Measurements from ENCODE around the gene PNKD. TPM values are rescaled to one million over a fixed set of nuclear protein-coding genes. Genes with fewer than 3 reads are reported as not detected.

Gene PNKD
- total and polyA plus RNA-seq, 10 of the 15 experiments (the other 5 are each of a cell fraction or from before 2014, with no cell fraction given) = 27.2 to 106 (median 61.3) TPM

DNA sequence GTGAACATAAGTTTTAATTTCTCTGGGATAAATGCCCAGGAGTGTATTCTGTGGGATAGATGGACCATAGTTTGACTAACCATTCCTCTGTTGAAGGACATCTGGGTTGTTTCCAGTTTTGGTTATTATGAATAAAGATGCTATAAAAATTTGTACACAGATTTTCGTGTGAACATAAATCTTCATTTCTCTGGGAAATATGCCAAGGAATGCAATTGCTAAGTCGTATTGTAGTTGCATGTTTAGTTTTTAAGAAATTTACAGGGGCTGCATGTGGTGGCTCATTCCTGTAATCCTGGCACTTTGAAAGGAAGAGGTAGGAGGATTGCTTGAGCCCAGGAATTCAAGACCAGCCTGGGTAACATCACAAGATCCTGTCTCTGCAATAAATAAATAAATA lies 104.9 kb downstream of the PNKD start:
- FAIRE-seq (no peak), DNase-seq (ENCODE audit: low read depth, low spot score) (no peak), ATAC-seq (no peak)
- Histone ChIP-seq H3K4me3 (no peak overlapping the region), H3K27me3 (replicated peaks in 1 of 2; ENCODE audit: control insufficient read depth in 2 of 2, insufficient read depth in 2 of 2, low read length in 1 of 2) (no peaks in the 10 kb centered on the region), H3K9ac (ENCODE audit: control insufficient read depth, insufficient read depth, low read length) (no peak overlapping the region), H3K4me1 (ENCODE audit: control insufficient read depth, insufficient read depth, low read length) (no peaks in the 10 kb centered on the region), H3K27ac (ENCODE audit: control insufficient read depth, insufficient read depth) (no peak overlapping the region), H4K20me1 (ENCODE audit: control insufficient read depth, insufficient read depth) (no peaks in the 10 kb centered on the region), H3K4me2 (ENCODE audit: control insufficient read depth, insufficient read depth) (no peak overlapping the region), H3K9me3 (replicated peaks; ENCODE audit: control insufficient read depth, insufficient read depth, low read length) (no peaks in the 10 kb centered on the region), H2AFZ (ENCODE audit: control insufficient read depth, low read depth, low read length) (no peak overlapping the region), H3K79me2 (ENCODE audit: control insufficient read depth, insufficient read depth, low read length) (no peaks in the 10 kb centered on the region), H3K36me3 (ENCODE audit: control insufficient read depth in 2 of 2, insufficient read depth in 2 of 2, low read length in 1 of 2) (no peaks in the 10 kb centered on the region)
- no peak for TF ChIP-seq POU2F2 (IDR thresholded peaks at IDR 0.05; ENCODE audit: borderline replicate concordance, low read depth, low read length)
- TF ChIP-seq ESRRA (IDR thresholded peaks at IDR 0.05; ENCODE audit: low read length) = no peak
- no peak for TF ChIP-seq ATF7 (IDR thresholded peaks at IDR 0.05; ENCODE audit: low read depth)
- TF ChIP-seq, protein P1, sequence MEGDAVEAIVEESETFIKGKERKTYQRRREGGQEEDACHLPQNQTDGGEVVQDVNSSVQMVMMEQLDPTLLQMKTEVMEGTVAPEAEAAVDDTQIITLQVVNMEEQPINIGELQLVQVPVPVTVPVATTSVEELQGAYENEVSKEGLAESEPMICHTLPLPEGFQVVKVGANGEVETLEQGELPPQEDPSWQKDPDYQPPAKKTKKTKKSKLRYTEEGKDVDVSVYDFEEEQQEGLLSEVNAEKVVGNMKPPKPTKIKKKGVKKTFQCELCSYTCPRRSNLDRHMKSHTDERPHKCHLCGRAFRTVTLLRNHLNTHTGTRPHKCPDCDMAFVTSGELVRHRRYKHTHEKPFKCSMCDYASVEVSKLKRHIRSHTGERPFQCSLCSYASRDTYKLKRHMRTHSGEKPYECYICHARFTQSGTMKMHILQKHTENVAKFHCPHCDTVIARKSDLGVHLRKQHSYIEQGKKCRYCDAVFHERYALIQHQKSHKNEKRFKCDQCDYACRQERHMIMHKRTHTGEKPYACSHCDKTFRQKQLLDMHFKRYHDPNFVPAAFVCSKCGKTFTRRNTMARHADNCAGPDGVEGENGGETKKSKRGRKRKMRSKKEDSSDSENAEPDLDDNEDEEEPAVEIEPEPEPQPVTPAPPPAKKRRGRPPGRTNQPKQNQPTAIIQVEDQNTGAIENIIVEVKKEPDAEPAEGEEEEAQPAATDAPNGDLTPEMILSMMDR (IDR thresholded peaks at IDR 0.05 in 2 of 3, conservative IDR thresholded peaks at IDR 0.05 in 1 of 3; ENCODE audit: control insufficient read depth in 2 of 3, extremely low read depth in 1 of 3, insufficient read depth in 1 of 3, low read depth in 3 of 3, low read length in 3 of 3) = no peak
- TF ChIP-seq SREBF2 (IDR thresholded peaks at IDR 0.05; ENCODE audit: low read length) = no peak
- TF ChIP-seq POLR2AphosphoS5 (IDR thresholded peaks at IDR 0.05; ENCODE audit: low read length) = no peak
- TF ChIP-seq PML (IDR thresholded peaks at IDR 0.05; ENCODE audit: low read length) = no peak
- no peak for TF ChIP-seq MYB (IDR thresholded peaks at IDR 0.05; ENCODE audit: borderline replicate concordance, low read depth, low read length)
- ChIA-PET RAD21 (ENCODE audit: unreplicated experiment) (no interaction called here), POLR2A (no interaction called here), SMC1A (ENCODE audit: uncharacterized antibody, unreplicated experiment) (no interaction called here), CTCF (no interaction called here)
- no TSS peak for BruUV-seq (replicated peaks)
- intact Hi-C loops (cut with micrococcal nuclease; ENCODE audit: unreplicated experiment) = no loop called here
- in situ Hi-C loops (cut with MboI) = loop anchor here (25.0 kb wide), 1 partner anchor 88 kb away; the partner anchor contains the start of gene TMBIM1
- WGBS (ENCODE audit: insufficient coverage, insufficient replicate concordance, low lambda C conversion rate, missing lambda C conversion rate) = 17% methylated on average over 2 of the region's 2 CpGs
